ENCODE results near the gene SEMA3A.
"Not testable (repeated sequence)": the region's sequence is repeated elsewhere in the genome, so short reads cannot be mapped to it uniquely, and the experiment has no call there.

The SEMA3A gene

GRCh38 chr7:84069033-84069432, 125.6 kb downstream of the SEMA3A start:
- Histone ChIP-seq H3K9me2 (replicated peaks; ENCODE audit: insufficient read depth, low read length) (no peaks in the 10 kb centered on the region), H3K79me2 (ENCODE audit: insufficient read depth, low read length) (no peaks in the 10 kb centered on the region), H3K9me3 (ENCODE audit: insufficient read depth, low read length) (no peaks in the 10 kb centered on the region), H3K27me3 (ENCODE audit: low read length) (no peaks in the 10 kb centered on the region), H3K27ac (ENCODE audit: low read depth, low read length) (no peak overlapping the region), H3K4me3 (ENCODE audit: insufficient read depth, low read length, poor library complexity, severe bottlenecking) (no peak overlapping the region), H3F3A (ENCODE audit: insufficient read depth) (no peaks in the 10 kb centered on the region), H4K20me1 (ENCODE audit: low read depth, low read length) (no peaks in the 10 kb centered on the region), H3K9ac (ENCODE audit: low read length) (no peak overlapping the region), H3K4me2 (ENCODE audit: low read depth, low read length, poor library complexity, severe bottlenecking) (no peak overlapping the region), H2AFZ (ENCODE audit: low read depth, low read length, severe bottlenecking) (no peak overlapping the region), H3K36me3 (ENCODE audit: low read length) (no peaks in the 10 kb centered on the region)
- TF ChIP-seq EZH2phosphoT487 (conservative IDR thresholded peaks at IDR 0.05; ENCODE audit: low read length) = no peak
- no peak for TF ChIP-seq CTCF (IDR thresholded peaks at IDR 0.05; ENCODE audit: insufficient read depth, low read length, poor library complexity, severe bottlenecking)

DNA sequence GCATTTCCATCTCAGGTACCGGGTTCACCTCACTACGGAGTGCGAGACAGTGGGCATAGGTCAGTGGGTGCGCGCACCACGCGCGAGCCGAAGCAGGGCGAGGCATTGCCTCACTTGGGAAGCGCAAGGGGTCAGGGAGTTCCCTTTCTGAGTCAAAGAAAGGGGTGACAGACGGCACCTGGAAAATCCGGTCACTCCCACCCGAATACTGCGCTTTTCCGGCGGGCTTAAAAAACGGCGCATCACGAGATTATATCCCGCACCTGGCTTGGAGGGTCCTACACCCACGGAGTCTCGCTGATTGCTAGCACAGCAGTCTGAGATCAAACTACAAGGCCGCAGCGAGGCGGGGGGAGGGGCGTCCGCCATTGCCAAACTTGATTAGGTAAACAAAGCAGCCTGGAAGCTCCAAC, 132.1 kb downstream of the SEMA3A start:
- H3K36me3 ChIP-seq (ENCODE audit: low read length); H3K4me2 ChIP-seq (ENCODE audit: low read depth, low read length, poor library complexity, severe bottlenecking); H2AFZ ChIP-seq (ENCODE audit: low read depth, low read length, severe bottlenecking); H3K79me2 ChIP-seq (ENCODE audit: insufficient read depth, low read length); H3K9ac ChIP-seq (ENCODE audit: low read length); H3K9me2 ChIP-seq (replicated peaks; ENCODE audit: insufficient read depth, low read length); H3K9me3 ChIP-seq (ENCODE audit: insufficient read depth, low read length); H4K20me1 ChIP-seq (ENCODE audit: low read depth, low read length); H3K4me3 ChIP-seq (ENCODE audit: insufficient read depth, low read length, poor library complexity, severe bottlenecking); H3F3A ChIP-seq (ENCODE audit: insufficient read depth); H3K27ac ChIP-seq (ENCODE audit: low read depth, low read length); H3K27me3 ChIP-seq (ENCODE audit: low read length): not testable (repeated sequence)

GRCh38 chr7:84060760-84061261, 133.8 kb downstream of the SEMA3A start:
- Histone ChIP-seq H3K4me2 (ENCODE audit: low read depth, low read length, poor library complexity, severe bottlenecking) (no peak overlapping the region), H2AFZ (ENCODE audit: low read depth, low read length, severe bottlenecking) (no peak overlapping the region)

More at GRCh38 chr7:84060760-84061261, 133.8 kb downstream of the SEMA3A start:
- Histone ChIP-seq H3K4me3 (ENCODE audit: insufficient read depth, low read length, poor library complexity, severe bottlenecking) (no peak overlapping the region), H3K27me3 (ENCODE audit: low read length) (peaks cover 3% of the 10 kb centered on the region; the same call in 1 of the 2 replicates), H4K20me1 (ENCODE audit: low read depth, low read length) (no peaks in the 10 kb centered on the region), H3K9ac (ENCODE audit: low read length) (no peak overlapping the region), H3K36me3 (ENCODE audit: low read length) (no peaks in the 10 kb centered on the region), H3K9me2 (replicated peaks; ENCODE audit: insufficient read depth, low read length) (no peaks in the 10 kb centered on the region; the same call in 1 of the 2 replicates), H3K9me3 (ENCODE audit: insufficient read depth, low read length) (no peaks in the 10 kb centered on the region), H3F3A (ENCODE audit: insufficient read depth) (no peaks in the 10 kb centered on the region), H3K79me2 (ENCODE audit: insufficient read depth, low read length) (no peaks in the 10 kb centered on the region), H3K27ac (ENCODE audit: low read depth, low read length) (no peak overlapping the region)
- TF ChIP-seq EZH2phosphoT487 (conservative IDR thresholded peaks at IDR 0.05; ENCODE audit: low read length) = no peak
- no peak for TF ChIP-seq CTCF (IDR thresholded peaks at IDR 0.05; ENCODE audit: insufficient read depth, low read length, poor library complexity, severe bottlenecking)

Measured in SU-DHL-6 (cell line).